NCI-H345 (cell line): ENCODE measurements around the gene ZNF652.
"Not testable (repeated sequence)": the region's sequence is repeated elsewhere in the genome, so short reads cannot be mapped to it uniquely, and the experiment has no call there.

Source experiments
- DNase-seq: peaks from one replicate; lab custom pipeline; 2025; lab: John Stamatoyannopoulos, UW

The ZNF652 gene

DNA sequence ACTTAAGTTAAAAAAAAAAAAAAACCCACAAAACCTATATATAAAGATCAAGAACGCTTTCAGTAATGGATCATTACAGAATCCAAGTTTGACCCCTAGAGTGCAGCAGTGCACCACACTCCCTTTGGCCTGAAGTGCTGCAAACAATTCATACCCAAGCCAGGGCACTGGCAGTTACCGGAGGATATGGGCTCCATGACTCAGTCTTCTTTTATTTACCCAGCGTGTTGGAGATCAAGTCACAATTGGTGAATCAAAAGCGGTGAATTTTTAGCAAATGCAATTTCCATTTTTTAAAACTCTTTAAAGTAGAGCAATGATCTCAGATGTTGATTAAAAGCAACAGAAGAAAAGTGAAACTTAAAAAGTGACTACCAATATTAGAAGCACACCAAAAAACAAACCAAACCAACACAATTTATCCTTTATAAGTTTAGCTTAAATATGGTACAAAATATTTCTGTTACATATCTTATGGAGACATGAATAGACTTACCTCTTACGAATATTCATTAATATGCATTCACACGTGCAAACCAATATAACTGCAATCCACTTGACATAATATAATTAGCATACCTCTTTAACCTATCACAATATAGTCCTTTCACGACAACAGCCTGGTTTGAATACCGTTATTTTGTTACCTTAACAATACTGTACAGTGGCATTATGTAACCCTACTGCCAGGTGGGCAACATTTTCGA lies 46.3 kb downstream of the ZNF652 start:
- DNase-seq = peak; percentile 49

DNA sequence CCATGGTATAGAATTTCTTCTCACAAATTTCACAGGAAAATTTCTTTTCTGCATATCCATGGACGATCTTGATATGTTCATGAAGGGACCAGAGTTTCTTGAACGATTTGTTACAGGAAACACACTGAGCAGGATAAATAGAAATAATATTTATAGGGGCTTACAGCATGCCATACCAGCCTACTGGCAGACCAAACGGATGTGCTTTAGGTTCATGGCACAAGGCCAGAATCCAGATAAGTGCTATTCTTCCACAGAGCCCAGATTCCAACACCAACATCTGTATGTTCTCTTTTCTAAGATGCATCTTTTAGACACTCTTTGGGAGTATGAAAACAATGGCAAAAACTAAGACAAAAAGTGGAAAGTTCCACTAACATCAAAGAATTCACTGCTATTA lies 49.3 kb downstream of the ZNF652 start:
- no peak for DNase-seq

DNA sequence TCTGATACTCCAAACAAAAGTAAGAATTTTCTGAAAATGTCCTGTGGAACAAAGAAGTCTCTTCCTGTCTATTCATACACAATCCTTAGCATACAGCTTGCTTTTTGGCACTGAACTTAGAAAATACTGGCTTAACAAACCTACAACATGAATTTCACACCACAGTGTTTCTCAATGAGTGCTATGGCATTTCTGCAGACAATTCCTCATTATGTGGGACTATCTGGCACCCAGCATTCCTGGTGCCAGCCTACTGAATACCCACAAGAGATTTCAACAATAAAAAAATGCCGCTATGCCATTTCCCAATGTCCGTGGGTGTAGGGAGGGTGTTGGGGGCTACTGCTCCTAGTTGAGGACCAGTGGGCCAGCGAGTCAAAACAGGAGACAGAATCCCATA lies 62.1 kb downstream of the ZNF652 start:
- no peak for DNase-seq

DNA sequence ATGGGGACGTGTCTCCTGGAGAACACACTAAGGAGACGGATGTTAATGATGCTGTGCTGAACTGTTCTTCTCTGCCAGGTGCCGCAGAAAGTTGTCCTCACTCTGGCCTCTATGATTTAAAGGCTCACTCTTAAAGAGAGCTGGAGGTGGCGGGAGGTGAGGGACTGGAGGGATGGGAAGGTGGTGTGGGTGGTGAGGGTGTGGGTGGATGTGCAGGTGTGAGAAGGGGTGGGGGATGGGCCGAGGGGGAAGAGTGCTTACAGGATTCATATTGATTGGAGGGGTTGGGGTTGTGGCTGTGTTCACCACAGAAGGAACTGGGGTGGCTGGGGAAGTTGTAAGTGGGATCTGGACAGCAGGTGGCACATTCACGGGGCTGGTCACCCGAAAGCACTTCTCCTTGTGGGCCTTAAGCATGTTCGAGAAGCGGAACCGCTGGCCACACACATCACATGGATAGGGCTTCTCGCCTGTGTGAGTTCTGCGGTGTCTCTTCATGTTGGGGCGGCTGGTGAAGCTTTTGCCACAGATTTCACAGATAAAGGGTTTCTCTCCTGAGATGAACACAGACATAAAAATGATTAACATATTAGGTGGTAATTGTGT lies 63.6 kb downstream of the ZNF652 start:
- no peak for DNase-seq

DNA sequence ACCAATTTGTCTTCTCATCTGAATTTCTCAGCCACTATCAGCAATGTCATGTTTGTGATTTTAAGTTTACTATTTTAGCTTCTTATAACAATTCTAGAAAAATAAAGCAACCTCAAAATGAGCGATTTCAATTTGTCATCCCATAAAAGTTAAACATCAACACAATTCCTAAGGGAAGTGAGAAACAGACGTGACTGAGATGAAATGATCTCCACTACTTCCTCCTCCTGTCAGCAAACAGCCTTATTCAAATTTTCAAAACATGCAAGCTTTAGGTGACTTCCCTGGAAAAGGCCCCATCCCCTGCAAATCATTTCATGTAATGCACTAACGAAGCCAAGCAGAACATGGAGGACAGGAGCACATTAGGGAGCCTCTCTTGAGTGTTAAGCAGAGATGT lies 64.9 kb downstream of the ZNF652 start:
- DNase-seq = no peak

DNA sequence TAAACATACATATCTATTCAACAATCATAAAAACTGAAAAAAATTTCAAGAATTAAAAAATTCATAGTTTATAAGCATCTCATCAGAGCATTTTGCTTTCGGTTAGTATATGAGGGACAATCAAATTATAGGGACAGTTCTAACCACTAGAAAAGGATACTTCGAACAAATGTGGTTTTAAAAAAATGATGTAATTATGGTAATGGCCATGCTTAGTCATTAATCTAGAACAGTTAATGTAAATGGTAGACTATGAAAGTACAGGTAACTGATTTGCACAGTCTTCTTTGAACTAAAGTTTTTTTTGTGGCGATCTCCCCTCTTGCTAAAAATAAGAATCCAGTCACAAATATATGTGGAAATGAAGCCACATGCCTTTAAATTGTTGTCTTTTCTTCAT lies 67.9 kb downstream of the ZNF652 start:
- no peak for DNase-seq

DNA sequence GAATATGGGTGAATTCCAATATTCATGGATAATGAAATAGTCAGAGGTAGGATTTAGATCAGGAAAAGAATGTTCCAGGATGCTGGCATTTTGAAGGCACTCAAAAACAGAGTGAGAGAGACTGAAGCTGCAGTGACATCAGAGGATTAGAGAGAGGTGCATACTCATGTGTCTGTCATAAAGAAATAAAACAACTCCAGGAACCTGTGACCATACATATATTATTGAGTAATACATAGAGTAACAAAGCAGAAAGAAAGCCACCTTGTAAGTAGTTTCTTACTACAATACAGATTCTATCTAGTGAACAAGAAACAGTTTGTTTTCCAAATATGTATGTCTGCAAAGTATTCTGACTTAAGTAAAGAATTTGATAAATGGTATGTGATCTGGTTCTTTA lies 69.1 kb downstream of the ZNF652 start:
- DNase-seq = no peak

DNA sequence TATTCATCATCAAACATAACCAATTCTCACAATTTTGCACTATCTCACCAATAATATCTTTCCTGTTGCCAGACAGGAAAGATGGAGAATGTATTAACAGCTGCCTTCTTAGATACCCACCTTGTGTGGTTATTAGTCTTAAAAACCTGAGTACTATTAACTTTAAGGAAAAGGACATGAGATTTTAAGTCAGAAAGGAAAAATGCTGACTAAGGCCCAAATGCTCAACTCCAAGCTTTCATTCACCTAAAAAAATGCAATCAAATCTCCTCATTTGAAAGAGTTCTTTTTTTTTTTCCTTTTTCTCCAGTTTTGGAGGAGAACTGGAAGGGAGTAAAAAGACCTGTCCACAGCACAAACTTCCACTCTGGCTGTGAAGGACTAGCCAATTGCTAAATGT lies 70.1 kb downstream of the ZNF652 start:
- no peak for DNase-seq

DNA sequence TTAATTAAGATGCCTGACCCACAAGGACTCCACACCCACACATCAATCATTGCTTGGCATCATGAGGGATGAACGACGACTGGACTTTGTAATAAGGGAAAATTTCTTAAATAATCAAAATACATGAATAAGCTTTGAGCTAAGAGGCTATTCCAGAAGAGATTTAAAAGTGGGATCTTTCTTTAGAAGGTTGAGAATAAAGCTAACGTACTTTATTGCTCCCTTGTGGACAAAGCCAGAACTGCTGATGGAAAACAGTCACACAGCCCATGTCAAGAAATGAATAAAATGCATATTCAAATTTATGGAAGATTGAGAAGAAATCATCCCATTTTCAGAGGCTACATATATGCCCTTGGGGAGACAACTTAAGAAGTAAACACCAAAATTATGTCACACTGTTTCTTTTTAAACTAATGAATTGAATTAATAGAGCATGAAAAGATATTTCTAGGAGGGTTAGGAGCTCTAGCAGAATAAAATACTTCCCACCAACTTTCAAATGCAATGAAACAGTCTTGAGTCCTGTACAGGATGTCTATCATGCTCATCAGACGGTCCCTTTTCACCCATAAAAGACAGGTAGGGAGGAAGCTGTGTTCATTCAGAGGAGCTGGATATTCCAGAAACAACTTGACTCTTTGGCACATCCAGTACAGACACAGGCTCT lies 71.2 kb downstream of the ZNF652 start:
- peak; percentile 6 for DNase-seq

DNA sequence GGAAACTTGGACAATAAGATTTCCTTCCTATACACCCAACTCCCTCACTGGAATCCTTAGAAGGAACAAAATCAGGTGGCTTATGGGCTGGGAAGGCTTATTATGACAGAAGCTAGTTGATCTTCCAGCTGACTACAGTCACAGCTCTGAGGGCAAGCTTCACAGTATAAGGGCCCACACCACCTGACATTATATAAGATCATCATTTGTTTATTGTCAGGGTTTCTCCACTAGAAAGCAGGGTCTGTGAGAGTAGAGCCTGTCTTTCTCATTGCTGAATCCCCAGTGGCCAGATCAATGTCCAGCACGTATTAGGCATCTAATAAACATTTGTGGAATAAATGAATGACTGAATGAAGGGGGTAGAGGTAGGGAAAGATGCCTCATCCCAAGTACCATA lies 73.7 kb downstream of the ZNF652 start:
- no peak for DNase-seq

DNA sequence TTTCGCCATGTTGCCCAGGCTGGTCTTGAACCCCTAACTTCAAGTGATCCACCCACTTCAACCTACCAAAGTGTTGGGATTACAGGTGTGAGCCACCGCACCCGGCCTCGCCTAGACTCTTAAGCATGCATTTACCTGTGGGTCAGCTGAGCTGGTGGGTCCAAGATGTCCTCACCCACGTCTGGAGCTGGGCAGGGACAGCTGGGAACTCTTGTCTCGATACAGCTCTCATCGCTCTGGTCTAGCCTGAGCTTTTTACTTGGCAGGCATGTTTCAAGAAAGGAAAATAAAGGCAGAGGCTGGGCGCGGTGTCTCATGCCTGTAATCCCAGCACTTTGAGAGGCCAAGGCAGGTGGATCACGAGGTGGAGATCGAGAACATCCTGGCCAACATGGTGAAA lies 74.6 kb downstream of the ZNF652 start:
- DNase-seq = no peak

DNA sequence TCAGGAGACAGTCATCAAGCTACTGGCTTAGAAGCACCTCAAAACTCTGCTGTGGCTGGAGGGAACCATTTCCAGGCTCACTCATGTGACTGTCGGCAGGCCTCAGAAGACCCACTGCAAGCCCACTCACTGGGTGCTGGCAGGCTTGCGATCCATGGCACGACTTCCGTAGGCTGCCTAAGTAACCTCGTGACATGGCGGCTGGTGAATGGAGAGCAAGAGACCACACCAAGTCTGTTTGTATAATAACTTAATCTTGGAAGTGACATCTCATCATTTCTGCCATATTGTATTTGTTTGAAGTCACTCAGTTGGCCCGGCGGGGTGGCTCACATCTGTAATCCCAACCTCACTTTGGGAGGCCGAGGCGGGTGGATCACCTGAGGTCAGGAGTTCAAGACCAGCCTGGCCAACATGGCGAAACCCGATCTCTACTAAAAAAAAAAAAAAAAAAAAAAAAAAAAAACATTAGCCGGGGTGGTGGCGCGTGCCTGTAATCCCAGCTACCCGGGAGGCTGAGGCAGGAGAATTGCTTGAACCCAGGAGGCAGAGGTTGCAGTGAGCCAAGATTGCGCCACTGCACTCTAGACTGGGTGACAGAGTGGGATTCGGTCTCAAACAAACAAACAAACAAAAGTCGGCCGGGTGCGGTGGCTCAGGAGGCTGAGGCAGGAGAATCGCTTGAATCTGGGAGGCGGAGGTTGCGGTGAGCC lies 75.6 kb downstream of the ZNF652 start:
- not testable (repeated sequence) for DNase-seq

DNA sequence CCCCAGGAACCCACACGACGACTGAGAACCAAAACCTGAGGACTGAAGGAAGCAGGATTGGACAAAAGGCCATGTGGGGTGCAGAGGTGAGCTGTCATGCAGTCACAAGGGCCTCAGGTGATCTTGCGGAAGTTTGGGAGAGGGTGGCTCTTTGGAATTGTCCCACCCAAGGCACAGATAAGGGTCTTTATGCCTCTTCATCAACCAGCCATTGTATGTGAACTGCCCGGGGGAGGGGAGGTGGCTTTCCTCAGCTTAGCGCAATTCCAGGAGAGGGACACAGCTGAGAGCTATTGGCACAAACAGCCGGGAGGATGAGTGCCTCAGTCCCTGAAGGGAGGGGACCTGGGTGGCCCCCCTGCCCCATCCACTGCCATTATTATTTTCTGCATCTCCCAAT lies 76.3 kb downstream of the ZNF652 start:
- no peak for DNase-seq

DNA sequence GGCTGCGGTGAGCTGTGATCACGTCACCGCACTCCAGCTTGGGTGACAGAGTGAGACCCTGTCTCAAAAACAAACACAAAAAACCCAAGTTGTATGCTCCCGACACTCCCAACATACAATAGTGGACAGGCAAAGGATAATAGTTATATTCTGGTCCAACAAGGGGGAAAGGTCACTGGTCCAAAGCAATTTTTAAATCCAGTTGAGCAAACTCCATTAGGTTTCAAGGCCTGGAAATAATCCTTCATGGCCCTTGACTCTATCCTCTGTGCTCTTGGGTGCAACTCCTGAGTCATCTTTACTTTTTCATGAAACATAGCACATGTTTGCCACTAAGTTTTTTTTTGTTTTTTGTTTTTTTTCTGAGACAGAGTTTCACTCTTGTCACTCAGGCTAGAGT lies 81.1 kb downstream of the ZNF652 start:
- no peak for DNase-seq

DNA sequence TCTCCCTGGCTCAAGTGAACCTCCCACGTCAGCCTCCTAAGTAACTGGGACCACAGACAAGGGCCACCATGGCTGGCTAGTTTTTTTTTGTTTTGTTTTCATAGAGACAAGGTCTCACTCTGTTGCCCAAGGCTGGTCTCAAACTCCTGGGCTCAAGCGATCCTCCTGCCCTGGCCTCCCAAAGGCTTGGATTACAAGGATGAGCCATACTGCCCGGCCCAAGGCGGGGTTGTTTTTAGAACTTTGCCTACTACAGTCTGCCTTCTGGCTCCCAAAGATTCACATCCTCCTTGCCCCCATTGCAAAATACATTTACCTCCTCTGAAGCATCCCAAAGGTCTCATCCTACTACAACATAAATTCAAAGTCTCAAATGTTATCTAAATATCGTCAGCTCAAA lies 82.0 kb downstream of the ZNF652 start:
- no peak for DNase-seq

DNA sequence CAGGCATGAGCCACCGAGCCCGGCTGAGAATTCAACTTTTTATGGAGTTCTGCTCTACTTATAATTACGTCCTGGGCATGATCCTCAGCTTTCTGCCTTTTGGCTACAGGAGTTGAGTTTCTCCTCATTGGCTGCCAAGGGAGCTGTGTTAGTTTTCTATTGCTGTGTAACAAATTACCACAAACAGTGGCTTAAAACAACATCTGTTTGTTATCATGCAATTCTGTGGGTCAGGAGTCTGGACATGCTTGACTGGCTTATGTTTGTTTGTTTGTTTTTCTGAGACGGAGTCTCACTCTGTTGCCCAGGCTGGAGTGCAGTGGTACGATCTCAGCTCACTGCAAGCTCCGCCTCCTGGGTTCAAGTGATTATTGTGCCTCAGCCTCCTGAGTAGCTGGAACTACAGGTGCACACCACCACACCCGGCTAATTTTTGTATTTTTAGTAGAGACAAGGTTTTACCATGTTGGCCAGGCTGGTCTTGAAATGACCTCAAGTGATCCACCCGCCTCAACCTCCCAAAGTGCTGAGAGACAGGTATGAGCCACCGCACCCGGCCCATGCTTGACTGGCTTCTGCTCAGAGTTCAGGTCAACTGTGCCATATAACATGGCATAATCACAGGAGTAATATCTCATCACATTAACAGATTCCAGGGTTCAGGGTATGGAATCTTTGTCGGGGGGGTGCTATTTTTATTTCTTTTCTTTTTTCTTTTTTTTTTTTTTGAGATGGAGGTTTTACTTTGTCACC lies 82.6 kb downstream of the ZNF652 start:
- DNase-seq = not testable (repeated sequence)

DNA sequence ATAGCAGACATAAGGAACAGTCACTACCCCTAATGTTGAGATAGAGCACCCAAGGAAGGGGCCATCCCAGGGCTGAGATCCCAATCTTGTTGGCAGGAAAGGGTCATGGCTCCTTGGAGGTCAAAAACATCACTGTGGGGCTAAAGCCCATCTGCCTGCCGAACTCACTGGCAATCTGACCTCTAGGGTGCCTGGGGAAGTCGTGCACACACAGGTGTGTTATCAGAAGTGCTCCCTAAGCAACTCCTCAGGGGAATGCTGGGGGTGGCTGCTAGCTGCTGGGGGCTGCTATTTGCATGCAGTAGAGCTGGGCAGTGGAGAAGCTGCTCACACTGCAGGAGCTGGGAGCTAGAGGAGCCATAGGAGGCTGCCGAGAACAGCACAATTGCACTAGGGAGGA lies 84.0 kb downstream of the ZNF652 start:
- no peak for DNase-seq

DNA sequence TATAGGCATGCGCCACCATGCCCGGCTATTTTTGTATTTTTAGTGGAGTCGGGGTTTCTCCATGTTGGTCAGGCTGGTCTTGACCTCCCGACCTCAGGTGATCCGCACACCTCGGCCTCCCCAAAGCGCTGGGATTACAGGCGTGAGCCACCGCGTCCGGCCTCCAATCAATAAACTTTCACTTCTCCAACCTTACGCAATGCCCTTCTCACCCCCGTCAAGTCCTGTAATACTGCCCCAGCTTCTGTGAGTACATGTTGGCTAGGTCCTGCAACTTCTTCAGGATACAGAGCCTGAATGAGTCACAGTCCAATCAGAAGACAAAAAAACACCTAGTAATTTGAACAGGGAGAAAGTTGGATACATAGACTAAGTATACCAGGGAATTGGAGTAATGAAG lies 84.4 kb downstream of the ZNF652 start:
- DNase-seq = no peak

DNA sequence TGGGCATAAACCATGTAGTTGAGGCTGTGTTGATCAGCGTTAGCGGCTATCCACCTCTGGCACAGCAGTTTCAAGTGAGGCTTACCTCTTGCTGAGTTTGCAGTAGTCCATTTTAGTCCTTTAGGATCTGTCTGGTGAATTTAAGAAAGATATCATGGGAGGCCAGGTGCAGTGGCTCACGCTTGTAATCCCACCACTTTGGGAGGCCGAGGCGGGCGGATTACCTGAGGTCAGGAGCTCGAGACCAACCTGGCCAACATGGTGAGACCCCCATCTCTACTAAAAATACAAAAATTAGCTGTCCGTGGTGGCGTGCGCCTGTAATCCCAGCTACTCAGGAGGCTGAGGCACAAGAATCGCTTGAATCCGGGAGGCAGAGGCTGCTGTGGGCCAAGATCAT lies 86.1 kb downstream of the ZNF652 start:
- not testable (repeated sequence) for DNase-seq

DNA sequence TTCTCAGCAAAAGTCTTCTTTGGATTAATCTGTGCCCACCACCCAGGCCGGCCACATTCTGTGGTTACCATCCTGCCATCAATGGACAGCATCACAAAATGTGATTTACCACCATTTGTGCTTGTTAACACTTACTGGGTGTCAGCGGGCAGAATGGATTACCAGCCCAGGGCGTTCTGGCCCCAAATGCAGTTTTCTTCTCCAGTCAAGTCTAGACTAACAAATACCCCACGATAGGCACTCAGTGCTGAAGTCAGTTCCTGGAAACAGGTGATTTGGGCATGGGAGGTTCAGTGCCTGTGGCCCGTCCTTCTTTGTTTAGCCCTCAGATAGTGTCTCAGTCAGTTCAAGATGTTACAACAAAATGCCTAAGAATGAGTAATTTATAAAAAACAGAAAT lies 92.7 kb downstream of the ZNF652 start:
- no peak for DNase-seq

DNA sequence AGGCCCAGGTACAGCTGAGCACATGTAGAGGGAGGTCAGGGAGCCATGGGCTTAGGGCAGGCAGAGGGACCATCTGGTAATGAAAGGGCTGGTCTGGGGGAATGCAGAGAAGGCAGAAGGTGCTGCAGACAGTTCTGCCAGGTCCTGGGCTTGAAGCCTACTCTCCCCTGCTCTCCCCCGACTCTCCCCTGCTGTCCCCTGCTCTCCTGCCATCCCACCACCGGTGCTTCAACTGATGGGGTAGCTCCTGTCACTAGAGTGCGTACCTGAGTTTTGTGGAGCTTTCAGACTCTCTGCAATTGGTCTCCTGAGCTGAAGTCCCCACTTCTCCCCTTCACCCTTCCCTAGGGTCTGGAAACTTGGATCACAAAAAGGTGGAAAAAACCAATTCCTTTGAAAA lies 94.1 kb downstream of the ZNF652 start:
- DNase-seq = no peak

DNA sequence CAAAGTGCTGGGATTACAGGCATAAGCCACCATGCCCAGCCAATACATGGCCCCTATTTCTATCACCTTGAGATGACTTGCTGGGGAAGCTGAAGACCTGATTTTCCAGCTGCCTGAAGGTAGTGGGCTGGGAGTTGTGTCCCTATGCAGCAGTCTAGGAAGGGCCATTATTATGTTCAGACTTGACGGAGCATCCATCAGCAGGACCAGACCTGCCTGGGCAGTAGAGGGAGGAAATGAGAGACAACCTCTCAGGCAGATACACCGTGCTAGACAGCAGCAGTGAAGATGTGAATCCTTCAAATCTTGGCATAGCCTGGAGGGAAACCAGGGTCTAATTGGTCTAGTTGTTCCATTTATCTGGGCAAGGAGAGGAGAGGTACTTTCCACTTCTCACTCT lies 95.8 kb downstream of the ZNF652 start:
- no peak for DNase-seq
